Stimulated activated CD4-positive, alpha-beta T cell treated with anti-CD3 and anti-CD28 coated beads, Interleukin-15, amount 100 ng/mL, for 1 hour (primary cell): Measurements from ENCODE around the gene TATDN3.
"Not testable (repeated sequence)": the region's sequence is repeated elsewhere in the genome, so short reads cannot be mapped to it uniquely, and the experiment has no call there.

ENCODE experiments used
- DNase-seq, 2 donors: peaks; one replicate each; pipeline ENCODE4 v3.0.0-alpha.2; 2020; ENCODE audit warnings: low read depth in 1 of 2, low spot score in 1 of 2

The TATDN3 gene

DNA sequence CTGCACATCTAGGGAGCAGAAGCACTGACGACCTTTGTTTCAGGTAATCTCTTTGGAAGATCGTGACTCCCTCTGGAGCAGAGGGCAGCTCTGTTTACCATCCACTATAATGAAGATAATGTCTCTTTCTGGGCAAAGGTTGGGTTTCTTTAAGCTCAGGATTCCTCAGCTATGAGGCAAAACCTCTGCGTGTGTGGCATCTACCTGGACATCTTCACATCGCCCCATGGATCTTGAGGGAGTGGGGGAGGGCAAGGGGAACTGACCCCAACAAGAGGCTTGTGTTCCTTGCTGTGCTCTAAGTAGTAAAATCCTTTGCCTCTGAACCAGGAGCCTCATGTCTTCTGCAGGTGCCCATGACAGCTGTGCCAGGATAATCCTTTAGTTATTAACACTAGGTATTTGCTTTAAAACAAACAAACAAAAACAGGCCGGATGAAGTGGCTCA, 36.2 kb downstream of the TATDN3 start:
- DNase-seq, result no peak

DNA sequence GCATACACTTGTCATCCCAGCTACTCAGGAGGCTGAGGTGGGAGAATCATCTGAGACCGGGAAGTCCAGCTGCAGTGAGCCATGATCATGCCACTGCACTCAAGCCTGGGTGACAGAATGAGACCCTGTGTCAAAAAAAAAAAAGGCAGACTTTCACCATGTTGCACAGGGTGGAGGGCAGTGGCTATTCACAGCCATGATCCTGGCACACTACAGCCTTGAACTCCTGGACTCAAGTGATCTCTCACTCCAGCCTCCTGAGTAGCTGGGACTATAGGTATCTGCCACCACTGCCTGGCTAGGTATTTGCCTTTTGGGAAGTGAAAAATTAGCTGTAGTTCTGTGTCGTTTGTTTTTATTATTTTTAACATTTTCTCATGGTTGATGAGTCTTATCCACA, 36.7 kb downstream of the TATDN3 start:
- DNase-seq, result no peak

DNA sequence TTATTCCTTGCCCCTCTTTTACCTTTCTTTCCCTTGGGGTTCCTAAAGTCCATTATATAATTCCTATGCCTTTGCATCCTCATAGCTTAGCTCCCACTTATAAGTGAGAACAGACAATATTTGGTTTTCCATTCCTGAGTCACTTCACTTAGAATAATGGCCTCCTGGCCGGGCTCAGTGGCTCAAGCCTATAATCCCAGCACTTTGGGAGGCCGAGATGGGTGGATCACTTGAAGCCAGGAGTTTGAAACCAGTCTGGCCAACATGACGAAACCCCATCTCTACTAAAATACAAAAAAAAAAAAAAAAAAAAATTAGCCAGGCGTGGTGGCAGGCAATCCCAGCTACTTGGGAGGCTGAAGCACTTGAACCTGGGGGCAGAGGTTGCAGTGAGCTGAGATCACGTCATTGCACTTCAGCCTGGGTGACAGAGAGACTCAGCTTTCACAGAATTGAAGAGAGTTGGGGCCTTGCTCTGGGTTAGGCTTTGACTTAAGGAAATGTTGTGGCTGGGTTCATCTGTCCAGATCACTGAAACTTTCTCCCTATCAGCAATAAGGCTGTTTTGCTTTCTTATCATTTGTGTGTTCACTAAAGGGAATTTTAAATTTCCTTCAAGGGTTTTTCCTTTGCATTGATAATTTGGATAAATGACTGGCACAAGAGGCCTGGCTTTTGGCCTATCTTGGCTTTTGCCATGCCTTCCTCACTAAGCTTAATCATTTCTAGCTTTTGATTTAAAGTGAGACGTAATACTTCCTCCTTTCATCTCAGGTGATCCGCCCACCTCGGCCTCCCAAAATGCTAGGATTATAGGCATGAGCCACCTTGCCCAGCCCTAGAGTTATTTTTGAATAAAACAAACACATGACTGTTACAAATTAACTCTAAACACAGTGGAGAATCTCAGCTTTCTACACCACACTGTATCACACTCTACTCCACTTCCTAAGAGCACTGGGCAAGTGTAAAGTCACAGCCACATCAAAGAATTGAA, 41.8 kb downstream of the TATDN3 start:
- not testable (repeated sequence) for DNase-seq

DNA sequence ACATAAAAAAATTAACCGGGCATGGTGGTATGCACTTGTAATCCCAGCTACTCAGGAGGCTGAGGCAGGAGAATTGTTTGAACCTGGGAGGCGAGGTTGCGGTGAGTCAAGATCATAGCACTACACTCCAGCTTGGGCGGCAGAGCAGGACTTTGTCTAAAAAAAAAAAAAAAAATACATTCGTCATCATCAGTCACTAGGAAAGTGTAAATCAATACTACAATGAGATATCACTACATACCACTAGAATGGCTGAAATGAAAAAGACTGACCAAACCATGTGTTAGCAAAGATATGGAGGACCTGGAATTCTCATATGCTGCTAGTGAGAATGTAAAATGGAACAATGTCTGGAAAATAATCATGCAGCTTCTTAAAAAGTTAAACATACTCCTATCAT, 46.5 kb downstream of the TATDN3 start:
- DNase-seq, result no peak

DNA sequence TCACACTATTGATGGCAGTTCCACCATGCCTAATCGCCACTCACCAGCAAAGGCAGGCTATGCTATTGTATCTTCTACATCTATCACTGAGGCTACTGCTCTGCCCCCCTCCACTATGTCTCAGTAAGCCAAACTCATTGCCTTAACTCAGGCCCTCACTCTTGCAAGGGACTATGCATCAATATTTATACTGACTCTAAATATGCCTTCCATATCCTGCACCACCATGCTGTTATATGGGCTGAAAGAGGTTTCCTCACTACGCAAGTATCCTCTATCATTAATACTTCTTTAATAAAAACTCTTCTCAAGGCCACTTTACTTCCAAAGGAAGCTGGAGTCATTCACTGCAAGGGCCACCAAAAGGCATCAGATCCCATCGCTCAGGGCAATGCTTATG, 52.8 kb downstream of the TATDN3 start:
- not testable (repeated sequence) for DNase-seq

DNA sequence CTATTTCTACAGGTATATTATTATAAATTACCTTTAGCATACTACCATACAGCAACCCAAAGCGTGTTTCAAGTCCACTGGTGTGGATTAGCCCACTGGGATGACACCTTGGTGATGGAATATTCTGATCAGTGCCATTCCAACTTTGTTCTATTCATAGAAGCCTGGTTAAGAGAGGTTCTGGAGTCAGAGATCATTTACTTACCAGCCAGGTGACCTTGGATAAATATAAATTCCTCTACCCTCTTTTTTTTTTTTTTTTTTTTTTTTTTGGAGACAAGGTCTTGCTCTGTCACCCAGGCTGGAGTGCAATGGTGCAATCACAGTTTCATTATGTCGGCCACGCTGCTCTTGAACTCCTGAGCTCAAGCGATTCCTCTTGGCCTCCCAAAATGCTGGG, 55.9 kb downstream of the TATDN3 start, which contains the start of gene SPATA45:
Gene SPATA45 (minus strand): TSS at position 101 of the 400 bp plus-strand sequence. CDS start 11,500 bp downstream, outside the sequence.
- no peak for DNase-seq

DNA sequence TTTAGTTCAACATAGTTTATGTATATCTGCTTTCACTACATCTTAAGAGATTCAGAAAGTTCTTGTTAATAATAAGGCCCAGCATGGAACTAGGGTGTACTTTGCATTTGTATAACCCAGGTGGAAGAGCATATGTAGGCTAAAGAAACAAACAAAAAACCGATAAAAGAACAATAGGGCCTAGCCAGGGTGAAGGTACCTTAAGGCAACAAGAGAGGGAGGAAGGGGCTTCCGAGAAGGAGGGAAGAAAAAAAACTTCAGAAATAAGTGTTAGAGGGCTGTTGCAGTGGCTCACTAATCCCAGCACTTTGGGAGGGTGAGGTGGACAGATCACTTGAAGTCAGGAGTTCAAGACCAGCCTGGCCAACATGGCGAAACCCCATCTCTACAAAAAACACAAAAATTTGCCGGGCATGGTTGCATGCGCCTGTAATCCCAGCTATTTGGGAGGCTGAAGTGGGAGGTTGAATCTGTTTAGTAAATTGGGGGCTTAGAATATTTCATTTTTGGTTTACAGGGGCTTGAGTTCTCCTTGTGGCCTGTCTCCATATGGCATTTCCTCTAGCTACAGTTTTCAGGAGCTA, 60.5 kb downstream of the TATDN3 start:
- DNase-seq, result no peak

DNA sequence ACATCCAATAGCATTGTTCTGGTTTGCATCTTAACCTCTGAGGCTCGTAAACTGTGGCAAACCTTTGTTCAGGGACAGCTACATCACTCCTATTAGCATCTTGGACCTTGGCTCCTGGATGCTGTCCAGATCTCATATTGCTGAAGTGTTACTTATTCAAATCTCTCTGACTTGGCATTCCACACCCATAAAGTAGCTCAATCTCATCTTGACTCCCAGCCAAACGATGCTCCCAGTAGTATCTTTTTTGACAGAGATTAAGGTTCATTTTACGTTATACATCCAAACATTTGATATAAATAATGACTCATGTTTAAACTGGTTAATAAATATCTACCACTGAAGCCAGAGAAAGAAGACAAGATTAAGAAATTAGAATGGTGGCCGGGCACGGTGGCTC, 62.0 kb downstream of the TATDN3 start:
- DNase-seq, result no peak

DNA sequence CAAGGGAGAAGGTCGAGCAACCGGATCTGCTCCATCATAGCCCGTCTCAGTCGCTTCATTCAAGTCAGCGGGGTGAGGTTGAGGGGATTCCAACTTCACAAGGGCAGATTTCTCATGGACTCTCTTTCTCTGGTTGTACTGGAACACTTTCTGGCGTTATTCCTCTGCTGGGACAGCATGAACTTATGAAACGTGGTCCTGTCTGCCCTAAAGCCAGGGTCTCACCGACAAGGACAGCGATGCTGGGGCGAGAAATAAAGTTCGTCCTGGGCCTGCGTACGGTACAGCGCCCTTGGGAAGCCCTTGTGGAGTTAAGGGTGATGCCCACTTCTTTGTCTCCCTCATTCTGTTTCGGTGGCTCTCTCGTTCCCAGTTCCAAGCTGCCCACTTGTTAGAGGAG, 65.1 kb downstream of the TATDN3 start:
- no peak for DNase-seq

DNA sequence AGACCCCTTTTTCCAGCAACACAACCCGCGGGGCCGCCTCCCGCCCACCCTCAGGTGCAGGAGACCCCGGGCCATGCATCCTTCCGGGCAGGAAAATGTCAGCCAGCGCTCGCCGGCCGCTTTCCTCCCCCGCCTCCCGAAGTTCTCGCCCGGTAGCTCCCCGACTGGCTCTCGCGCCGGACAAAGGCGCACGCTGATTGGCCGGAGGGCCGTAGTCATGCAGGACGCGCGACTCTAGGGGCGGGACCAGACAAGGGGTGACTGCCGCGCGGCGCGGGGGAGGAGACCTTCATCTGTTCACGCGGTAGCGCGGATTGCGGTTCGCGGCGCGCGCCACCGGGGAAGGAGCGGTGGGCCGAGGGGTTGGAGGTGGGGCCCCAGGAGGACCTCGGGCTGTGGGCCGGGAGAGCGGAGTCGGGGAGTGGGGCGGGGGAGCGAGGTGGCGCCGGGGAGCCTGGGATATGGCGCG, 66.3 kb downstream of the TATDN3 start, which contains the start of gene FLVCR1:
Gene FLVCR1 (plus strand): TSS at position 284 of the 469 bp plus-strand sequence. CDS start 178 bp downstream, at position 462.
- DNase-seq, result peak; percentile 78 to 83

DNA sequence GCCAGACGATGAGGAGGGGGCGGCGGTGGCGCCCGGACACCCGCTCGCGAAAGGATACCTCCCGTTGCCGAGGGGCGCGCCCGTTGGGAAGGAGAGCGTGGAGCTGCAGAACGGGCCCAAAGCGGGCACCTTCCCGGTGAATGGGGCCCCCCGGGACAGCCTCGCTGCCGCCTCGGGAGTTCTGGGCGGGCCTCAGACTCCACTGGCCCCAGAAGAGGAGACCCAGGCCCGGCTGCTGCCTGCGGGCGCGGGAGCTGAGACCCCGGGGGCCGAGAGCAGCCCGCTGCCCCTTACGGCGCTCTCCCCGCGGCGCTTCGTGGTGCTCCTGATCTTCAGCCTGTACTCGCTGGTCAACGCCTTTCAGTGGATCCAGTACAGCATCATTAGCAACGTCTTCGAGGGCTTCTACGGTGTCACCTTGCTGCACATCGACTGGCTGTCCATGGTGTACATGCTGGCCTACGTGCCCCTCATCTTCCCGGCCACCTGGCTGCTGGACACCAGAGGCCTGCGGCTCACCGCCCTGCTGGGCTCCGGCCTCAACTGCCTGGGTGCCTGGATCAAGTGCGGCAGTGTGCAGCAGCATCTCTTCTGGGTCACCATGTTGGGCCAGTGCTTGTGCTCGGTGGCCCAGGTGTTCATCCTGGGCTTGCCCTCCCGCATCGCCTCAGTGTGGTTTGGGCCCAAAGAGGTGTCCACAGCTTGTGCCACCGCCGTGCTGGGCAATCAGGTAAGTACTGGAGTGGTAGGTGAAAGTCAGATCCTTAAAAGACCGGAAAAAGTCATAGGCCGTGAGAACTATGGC, 67.0 kb downstream of the TATDN3 start:
- peak; percentile 1 to 2 for DNase-seq

DNA sequence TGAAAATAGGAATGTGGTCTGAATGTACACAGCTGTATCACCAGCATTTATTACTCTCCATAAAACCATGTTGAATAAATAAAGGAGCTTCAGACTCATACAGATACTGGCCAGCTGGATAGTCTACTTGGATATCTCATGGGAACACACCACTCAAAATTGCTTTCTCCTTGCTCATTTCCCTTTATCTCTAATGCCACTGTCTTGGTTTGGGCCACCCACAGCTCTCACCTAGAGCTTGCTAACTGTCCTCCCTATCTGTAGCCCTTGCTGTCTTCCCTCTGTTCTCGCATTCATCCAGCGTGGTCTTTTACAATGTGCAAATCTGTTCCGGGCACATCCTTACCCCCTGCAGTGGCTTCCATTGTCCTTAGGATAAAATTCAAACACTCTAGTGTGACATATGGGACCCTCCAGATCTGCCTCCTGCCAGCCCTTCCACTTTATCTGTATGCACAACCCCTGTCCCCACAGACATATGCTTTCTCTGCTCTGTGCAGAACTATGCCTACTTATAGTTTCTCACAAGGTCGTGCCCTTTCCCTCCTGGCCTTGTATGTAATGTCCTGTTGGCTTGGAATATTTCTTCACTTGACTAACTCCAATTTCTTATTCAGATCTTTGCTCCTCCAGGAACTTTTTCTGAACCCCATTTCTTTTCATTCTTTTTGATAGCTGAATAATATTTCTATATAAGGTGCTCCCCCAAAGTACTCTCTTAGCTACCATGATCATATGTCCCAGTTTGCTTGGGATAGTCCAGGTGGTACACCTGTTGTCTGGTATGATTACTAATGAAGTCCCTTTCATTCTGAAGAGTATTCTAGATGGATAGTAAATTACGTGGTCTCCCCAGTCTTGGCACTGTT, 69.3 kb downstream of the TATDN3 start:
- no peak for DNase-seq

DNA sequence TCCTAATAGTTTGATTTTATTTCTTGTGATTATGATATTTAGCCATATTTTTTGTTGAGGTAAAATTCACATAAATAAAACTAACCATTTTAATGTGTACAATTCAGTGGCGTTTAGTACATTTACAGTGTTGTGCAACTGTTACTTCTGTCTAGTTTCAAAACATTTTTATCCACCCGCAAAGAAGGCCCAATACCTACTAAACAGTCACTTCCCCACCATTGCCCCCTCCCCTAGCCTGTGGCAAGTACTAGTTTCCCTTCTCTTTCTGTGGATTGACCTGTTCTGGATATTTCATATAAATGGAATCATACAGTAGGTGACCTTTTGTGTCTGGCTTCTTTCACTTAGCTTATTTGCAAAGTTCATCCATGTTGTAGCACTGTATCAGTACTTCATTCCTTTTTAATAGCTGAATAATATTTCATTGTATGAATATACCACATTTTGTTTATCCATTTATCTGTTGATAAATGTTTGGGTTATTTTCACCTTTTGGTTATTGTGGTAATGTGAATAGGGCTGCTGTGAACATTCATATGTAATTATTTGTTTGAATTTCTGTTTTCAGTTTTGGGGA, 70.5 kb downstream of the TATDN3 start:
- no peak for DNase-seq

DNA sequence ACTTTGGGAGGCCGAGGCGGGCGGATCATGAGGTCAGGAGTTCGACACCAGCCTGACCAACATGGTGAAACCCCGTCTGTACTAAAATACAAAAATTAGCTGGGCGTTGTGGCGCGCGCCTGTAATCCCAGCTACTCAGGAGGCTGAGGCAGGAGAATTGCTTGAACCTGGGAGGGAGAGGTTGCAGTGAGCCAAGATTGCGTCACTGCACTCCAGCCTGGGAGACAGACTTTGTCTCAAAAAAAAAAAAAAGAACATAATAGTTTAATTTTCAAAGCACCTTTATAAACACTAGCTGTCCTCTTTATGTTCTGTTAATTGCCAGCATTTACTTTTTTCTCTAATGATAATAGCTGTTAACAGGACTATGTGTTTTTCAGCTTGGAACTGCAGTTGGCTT, 71.7 kb downstream of the TATDN3 start:
- DNase-seq, result not testable (repeated sequence)

DNA sequence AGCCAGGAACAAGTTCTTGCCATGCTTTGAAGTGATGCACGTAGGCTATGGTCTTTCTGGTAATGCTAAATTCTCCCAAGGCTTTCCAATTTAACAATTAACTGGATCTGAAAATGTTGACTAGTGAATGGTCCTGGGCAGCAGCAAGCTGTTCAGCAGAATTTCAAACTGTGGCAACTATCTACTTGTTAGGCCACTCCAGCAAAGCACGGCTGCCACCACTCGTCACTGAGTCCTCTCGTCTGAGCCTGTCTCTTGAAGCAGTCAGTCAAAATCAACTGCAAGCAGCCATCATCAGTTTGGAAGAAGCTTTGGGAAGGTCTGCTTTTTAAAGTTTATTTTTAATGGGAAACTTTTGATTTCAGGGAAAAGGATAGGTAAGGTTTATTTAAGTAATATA, 72.5 kb downstream of the TATDN3 start:
- DNase-seq, result no peak
